ENCODE data around the gene KIAA1217. TPM values are rescaled to one million over a fixed set of nuclear protein-coding genes. Genes with fewer than 3 reads are reported as not detected.

KIAA1217 gene
- total RNA-seq, 1 experiment from 2014 or later, result 1.1 TPM

GRCh38 chr10:24241536-24242040, 32.6 kb downstream of the KIAA1217 start:
- Histone ChIP-seq H3K27me3 (replicated peaks) (no peaks in the 10 kb centered on the region), H3K4me3 (no peak overlapping the region), H3K4me1 (replicated peaks) (no peaks in the 10 kb centered on the region), H3K36me3 (no peaks in the 10 kb centered on the region), H3K9me3 (replicated peaks) (no peaks in the 10 kb centered on the region), H3K27ac (no peak overlapping the region)
- DNase-seq (ENCODE audit: low read depth in 1 of 2, low spot score in 2 of 2), result no peak

- H3K27ac ChIP-seq, result no peak overlapping the region
- H3K9me3 ChIP-seq (replicated peaks), result no peaks in the 10 kb centered on the region
- H3K36me3 ChIP-seq, result no peaks in the 10 kb centered on the region
- no peak overlapping the region for H3K4me3 ChIP-seq
- no peaks in the 10 kb centered on the region for H3K27me3 ChIP-seq (replicated peaks)
- H3K4me1 ChIP-seq (replicated peaks), result no peaks in the 10 kb centered on the region
- no peak for DNase-seq (ENCODE audit: low read depth in 1 of 2, low spot score in 2 of 2)
Measured at GRCh38 chr10:24242562-24242961, 33.6 kb downstream of the KIAA1217 start.

GRCh38 chr10:24246365-24246764, 37.4 kb downstream of the KIAA1217 start:
- Histone ChIP-seq H3K27ac (no peak overlapping the region), H3K36me3 (no peaks in the 10 kb centered on the region), H3K27me3 (replicated peaks) (no peaks in the 10 kb centered on the region), H3K4me3 (no peak overlapping the region), H3K9me3 (replicated peaks) (no peaks in the 10 kb centered on the region), H3K4me1 (replicated peaks) (no peaks in the 10 kb centered on the region)
- no peak for DNase-seq (ENCODE audit: low read depth in 1 of 2, low spot score in 2 of 2)

GRCh38 chr10:24247841-24248240, 38.9 kb downstream of the KIAA1217 start:
- Histone ChIP-seq H3K27ac (no peak overlapping the region), H3K36me3 (no peaks in the 10 kb centered on the region), H3K9me3 (replicated peaks) (no peaks in the 10 kb centered on the region), H3K27me3 (replicated peaks) (no peaks in the 10 kb centered on the region), H3K4me1 (replicated peaks) (no peaks in the 10 kb centered on the region), H3K4me3 (no peak overlapping the region)
- no peak for DNase-seq (ENCODE audit: low read depth in 1 of 2, low spot score in 2 of 2)

- no peak overlapping the region for H3K27ac ChIP-seq
- no peak for DNase-seq (ENCODE audit: low read depth in 1 of 2, low spot score in 2 of 2)
- no peaks in the 10 kb centered on the region for H3K9me3 ChIP-seq (replicated peaks)
- H3K4me3 ChIP-seq, result no peak overlapping the region
- no peaks in the 10 kb centered on the region for H3K36me3 ChIP-seq
- H3K4me1 ChIP-seq (replicated peaks), result no peaks in the 10 kb centered on the region
- no peaks in the 10 kb centered on the region for H3K27me3 ChIP-seq (replicated peaks)
Measured at GRCh38 chr10:24249829-24250415, 41.0 kb downstream of the KIAA1217 start.

GRCh38 chr10:24251547-24251946, 42.6 kb downstream of the KIAA1217 start:
- Histone ChIP-seq H3K27ac (no peak overlapping the region), H3K9me3 (replicated peaks) (no peaks in the 10 kb centered on the region), H3K36me3 (no peaks in the 10 kb centered on the region), H3K27me3 (replicated peaks) (no peaks in the 10 kb centered on the region), H3K4me1 (replicated peaks) (no peaks in the 10 kb centered on the region), H3K4me3 (no peak overlapping the region)
- no peak for DNase-seq (ENCODE audit: low read depth in 1 of 2, low spot score in 2 of 2)

- no peak overlapping the region for H3K27ac ChIP-seq
- H3K36me3 ChIP-seq, result no peaks in the 10 kb centered on the region
- DNase-seq (ENCODE audit: low read depth in 1 of 2, low spot score in 2 of 2), result no peak
Measured at GRCh38 chr10:24254180-24254579, 45.2 kb downstream of the KIAA1217 start.

GRCh38 chr10:24255115-24255880, 46.4 kb downstream of the KIAA1217 start:
- DNase-seq (ENCODE audit: low read depth in 1 of 2, low spot score in 2 of 2), result no peak
- Histone ChIP-seq H3K27me3 (replicated peaks) (no peaks in the 10 kb centered on the region), H3K9me3 (replicated peaks) (no peaks in the 10 kb centered on the region)

More at GRCh38 chr10:24254180-24254579, 45.2 kb downstream of the KIAA1217 start:
- Histone ChIP-seq H3K4me3 (no peak overlapping the region), H3K9me3 (replicated peaks) (no peaks in the 10 kb centered on the region), H3K27me3 (replicated peaks) (no peaks in the 10 kb centered on the region), H3K4me1 (replicated peaks) (no peaks in the 10 kb centered on the region)

GRCh38 chr10:24255881-24256311, 47.0 kb downstream of the KIAA1217 start:
- H3K27ac ChIP-seq, result no peak overlapping the region
- DNase-seq (ENCODE audit: low read depth in 1 of 2, low spot score in 2 of 2), result no peak

More at GRCh38 chr10:24255115-24255880, 46.4 kb downstream of the KIAA1217 start:
- Histone ChIP-seq H3K4me1 (replicated peaks) (no peaks in the 10 kb centered on the region), H3K36me3 (no peaks in the 10 kb centered on the region), H3K4me3 (no peak overlapping the region), H3K27ac (no peak overlapping the region)

GRCh38 chr10:24256619-24257107, 47.7 kb downstream of the KIAA1217 start:
- H3K4me1 ChIP-seq (replicated peaks), result no peaks in the 10 kb centered on the region
- H3K27me3 ChIP-seq (replicated peaks), result no peaks in the 10 kb centered on the region
- no peak for DNase-seq (ENCODE audit: low read depth in 1 of 2, low spot score in 2 of 2)
- H3K4me3 ChIP-seq, result no peak overlapping the region
- H3K9me3 ChIP-seq (replicated peaks), result no peaks in the 10 kb centered on the region
- no peak overlapping the region for H3K27ac ChIP-seq
- H3K36me3 ChIP-seq, result no peaks in the 10 kb centered on the region

More at GRCh38 chr10:24255881-24256311, 47.0 kb downstream of the KIAA1217 start:
- no peak overlapping the region for H3K4me3 ChIP-seq
- H3K36me3 ChIP-seq, result no peaks in the 10 kb centered on the region
- no peaks in the 10 kb centered on the region for H3K4me1 ChIP-seq (replicated peaks)
- H3K9me3 ChIP-seq (replicated peaks), result no peaks in the 10 kb centered on the region
- no peaks in the 10 kb centered on the region for H3K27me3 ChIP-seq (replicated peaks)

GRCh38 chr10:24257588-24257987, 48.6 kb downstream of the KIAA1217 start:
- Histone ChIP-seq H3K9me3 (replicated peaks) (no peaks in the 10 kb centered on the region), H3K4me3 (no peak overlapping the region), H3K4me1 (replicated peaks) (no peaks in the 10 kb centered on the region), H3K27me3 (replicated peaks) (no peaks in the 10 kb centered on the region), H3K36me3 (no peaks in the 10 kb centered on the region), H3K27ac (no peak overlapping the region)
- DNase-seq (ENCODE audit: low read depth in 1 of 2, low spot score in 2 of 2), result no peak

GRCh38 chr10:24259365-24260130, 50.6 kb downstream of the KIAA1217 start:
- H3K9me3 ChIP-seq (replicated peaks), result no peaks in the 10 kb centered on the region
- no peaks in the 10 kb centered on the region for H3K36me3 ChIP-seq
- no peaks in the 10 kb centered on the region for H3K27me3 ChIP-seq (replicated peaks)
- DNase-seq (ENCODE audit: low read depth in 1 of 2, low spot score in 2 of 2), result no peak
- H3K4me3 ChIP-seq, result no peak overlapping the region
- H3K4me1 ChIP-seq (replicated peaks), result no peaks in the 10 kb centered on the region
- H3K27ac ChIP-seq, result no peak overlapping the region

- Histone ChIP-seq H3K4me1 (replicated peaks) (no peaks in the 10 kb centered on the region), H3K36me3 (no peaks in the 10 kb centered on the region), H3K27me3 (replicated peaks) (no peaks in the 10 kb centered on the region), H3K27ac (no peak overlapping the region), H3K9me3 (replicated peaks) (no peaks in the 10 kb centered on the region), H3K4me3 (no peak overlapping the region)
- no peak for DNase-seq (ENCODE audit: low read depth in 1 of 2, low spot score in 2 of 2)
Measured at GRCh38 chr10:24261627-24262026, 52.7 kb downstream of the KIAA1217 start.

All from SJSA1 (cell line).